Gastrocnemius medialis (tissue), 4 donors: ENCODE measurements around the gene PRSS3.
"Not testable (repeated sequence)": the region's sequence is repeated elsewhere in the genome, so short reads cannot be mapped to it uniquely, and the experiment has no call there.

Experiments
- CTCF ChIP-seq, 5 experiments: fragments of 450-650 bp in 3 of 5; fragments of 200-600 bp in 2 of 5; sonication (generic) in 2 of 5; IDR thresholded peaks in 4 of 5; conservative IDR thresholded peaks in 1 of 5; 1 replicate in 4 of 5; 2 replicates in 1 of 5; pipeline ENCODE4 v1.5.1; 2016 to 2019; ENCODE audit warnings: antibody characterized with exemption in 5 of 5, mild to moderate bottlenecking in 3 of 5, moderate library complexity in 3 of 5
- POLR2A ChIP-seq, 2 donors: fragments of 450-650 bp; IDR thresholded peaks; one replicate each; pipeline ENCODE4 v1.6.1; 2017; ENCODE audit warnings: antibody characterized with exemption in 2 of 2, mild to moderate bottlenecking in 2 of 2, moderate library complexity in 2 of 2

GRCh38 chr9:33752789-33753188 lies 42.6 kb upstream of the PRSS3 start:
- TF ChIP-seq CTCF (IDR thresholded peaks at IDR 0.05 in 4 of 5, conservative IDR thresholded peaks at IDR 0.05 in 1 of 5); POLR2A (IDR thresholded peaks at IDR 0.05): not testable (repeated sequence)
